Gastroesophageal sphincter (tissue), 4 donors: Measurements from ENCODE around the gene MAPK1. TPM values are rescaled to one million over a fixed set of nuclear protein-coding genes. Genes with fewer than 3 reads are reported as not detected.

Experiments used
- ATAC-seq: fragments of 150-250 bp; one replicate; pipeline ENCODE4 v1.9.1; 2016; ENCODE audit warnings: mild to moderate bottlenecking, moderate library complexity
- H3K27ac ChIP-seq, 4 donors: fragments of 200-600 bp; sonication (generic) in 3 of 4; 1 replicate in 3 of 4; 2 replicates in 1 of 4; pipeline ENCODE4 v1.5.1; 2016 to 2019
- H3K27me3 ChIP-seq: fragments of 200-600 bp; sonication (generic); one replicate; pipeline ENCODE4 v1.5.1; 2019
- H3K36me3 ChIP-seq, 2 donors: fragments of 200-600 bp; sonication (generic); one replicate each; pipeline ENCODE4 v1.5.1; 2019; ENCODE audit warnings: control low read depth in 1 of 2
- H3K4me1 ChIP-seq, 3 donors: fragments of 200-600 bp; sonication (generic); 1 replicate in 2 of 3; 2 replicates in 1 of 3; pipeline ENCODE4 v1.5.1; 2016 to 2019; ENCODE audit warnings: control low read depth in 2 of 3
- H3K4me3 ChIP-seq, 2 donors: fragments of 200-600 bp; sonication (generic); one replicate each; pipeline ENCODE4 v1.5.1; 2019; ENCODE audit warnings: mild to moderate bottlenecking in 1 of 2, moderate library complexity in 1 of 2
- H3K9me3 ChIP-seq, 3 donors: fragments of 200-600 bp; sonication (generic); one replicate each; pipeline ENCODE4 v1.5.1; 2017 to 2019; ENCODE audit warnings: control low read depth in 2 of 3
- EP300 ChIP-seq: sonication (generic); formaldehyde crosslinking; IDR thresholded peaks from one replicate; pipeline ENCODE4 v1.6.1; 2017; ENCODE audit warnings: antibody characterized with exemption, mild to moderate bottlenecking
- POLR2A ChIP-seq, 2 donors: fragments of 450-650 bp; IDR thresholded peaks; one replicate each; pipeline ENCODE4 v1.6.1; 2017; ENCODE audit warnings: antibody characterized with exemption in 2 of 2, mild to moderate bottlenecking in 2 of 2, moderate library complexity in 1 of 2
- POLR2AphosphoS5 ChIP-seq: sonication (generic); formaldehyde crosslinking; IDR thresholded peaks from one replicate; pipeline ENCODE4 v1.6.1; 2017; ENCODE audit warnings: antibody characterized with exemption
- WGBS, 2 donors: methylation state at CpG; one replicate each; pipeline ENCODE4 v1.1.5; 2018; ENCODE audit warnings: low coverage in 1 of 2; 5-methylcytosine and 5-hydroxymethylcytosine counted together
- small RNA-seq, 4 donors: library from RNA; depleted of rRNA; stranded (forward); fragments of <200 nt; gene quantifications; one replicate each; pipeline ENCODE3, GENCODE V24; 2016
- total RNA-seq, 4 donors: library from RNA; depleted of rRNA; stranded (reverse); fragments of >200 nt; gene quantifications; one replicate each; pipeline ENCODE4 v1.1.0, GENCODE V29; 2016
- TF ChIP-seq, protein P1 (sequence below), 4 experiments: fragments of 200-600 bp in 2 of 4; fragments of 450-650 bp in 2 of 4; sonication (generic) in 1 of 4; IDR thresholded peaks; one replicate each; pipeline ENCODE4 v1.5.1; 2017 to 2019; ENCODE audit warnings: antibody characterized with exemption in 4 of 4, mild to moderate bottlenecking in 2 of 4, moderate library complexity in 2 of 4

Gene MAPK1
- total RNA-seq, 4 donors from 2014 or later = 40.3 to 70.8 (median 57.4) TPM

- H3K4me3 ChIP-seq = no peak overlapping the region
- no peaks in the 10 kb centered on the region for H3K9me3 ChIP-seq
- WGBS, 2 donors = 58 to 61% methylated on average over 3 to 7 of the region's 8 CpGs
- TF ChIP-seq EP300 = no peak
- TF ChIP-seq, protein P1, sequence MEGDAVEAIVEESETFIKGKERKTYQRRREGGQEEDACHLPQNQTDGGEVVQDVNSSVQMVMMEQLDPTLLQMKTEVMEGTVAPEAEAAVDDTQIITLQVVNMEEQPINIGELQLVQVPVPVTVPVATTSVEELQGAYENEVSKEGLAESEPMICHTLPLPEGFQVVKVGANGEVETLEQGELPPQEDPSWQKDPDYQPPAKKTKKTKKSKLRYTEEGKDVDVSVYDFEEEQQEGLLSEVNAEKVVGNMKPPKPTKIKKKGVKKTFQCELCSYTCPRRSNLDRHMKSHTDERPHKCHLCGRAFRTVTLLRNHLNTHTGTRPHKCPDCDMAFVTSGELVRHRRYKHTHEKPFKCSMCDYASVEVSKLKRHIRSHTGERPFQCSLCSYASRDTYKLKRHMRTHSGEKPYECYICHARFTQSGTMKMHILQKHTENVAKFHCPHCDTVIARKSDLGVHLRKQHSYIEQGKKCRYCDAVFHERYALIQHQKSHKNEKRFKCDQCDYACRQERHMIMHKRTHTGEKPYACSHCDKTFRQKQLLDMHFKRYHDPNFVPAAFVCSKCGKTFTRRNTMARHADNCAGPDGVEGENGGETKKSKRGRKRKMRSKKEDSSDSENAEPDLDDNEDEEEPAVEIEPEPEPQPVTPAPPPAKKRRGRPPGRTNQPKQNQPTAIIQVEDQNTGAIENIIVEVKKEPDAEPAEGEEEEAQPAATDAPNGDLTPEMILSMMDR (IDR thresholded peaks at IDR 0.05) = no peak
- no peak for TF ChIP-seq POLR2AphosphoS5
- no peak for TF ChIP-seq POLR2A (IDR thresholded peaks at IDR 0.05)
- no peak for ATAC-seq
- no peaks in the 10 kb centered on the region for H3K27me3 ChIP-seq
- H3K4me1 ChIP-seq = peaks cover 0 to 26% (median 7%) of the 10 kb centered on the region in 3 donors
- H3K27ac ChIP-seq = no peak overlapping the region
- peaks cover 0 to 22% of the 10 kb centered on the region in 2 donors for H3K36me3 ChIP-seq
Measured at GRCh38 chr22:21709688-21710087, 157.8 kb downstream of the MAPK1 start.

- H3K27me3 ChIP-seq = no peaks in the 10 kb centered on the region
Measured at GRCh38 chr22:21708960-21709359, 158.5 kb downstream of the MAPK1 start.

DNA sequence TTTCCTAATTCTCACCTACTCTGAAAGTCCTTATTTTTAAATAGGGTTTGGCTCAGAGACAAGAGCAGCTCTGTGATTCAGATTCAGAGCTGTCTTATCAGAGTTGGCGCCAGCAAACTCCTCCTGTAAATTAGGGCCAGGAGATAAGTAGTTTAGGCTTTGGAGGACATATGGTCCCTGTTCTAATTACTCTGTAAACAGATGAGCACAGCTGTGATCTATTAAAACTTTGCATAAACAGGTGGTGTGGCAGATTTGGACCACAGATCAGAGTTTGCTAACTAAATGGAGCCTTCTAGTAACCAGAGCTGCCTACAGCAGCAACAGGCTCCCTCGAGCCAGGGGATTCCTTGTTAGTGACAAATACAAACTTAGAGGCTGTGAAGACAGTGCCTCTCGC lies 159.8 kb downstream of the MAPK1 start:
- no peak for ATAC-seq
- Histone ChIP-seq H3K27me3 (no peaks in the 10 kb centered on the region), H3K27ac (no peak overlapping the region)

More at GRCh38 chr22:21708960-21709359, 158.5 kb downstream of the MAPK1 start:
- TF ChIP-seq POLR2A (IDR thresholded peaks at IDR 0.05) = no peak
- TF ChIP-seq, protein P1 (IDR thresholded peaks at IDR 0.05) = no peak
- TF ChIP-seq POLR2AphosphoS5 = no peak
- no peak for TF ChIP-seq EP300
- WGBS, 2 donors = 80% methylated on average over 1 of the region's 6 CpGs; no CpG with 5 or more reads in 1 of the 2 donors
- H3K36me3 ChIP-seq = peaks cover 0 to 23% of the 10 kb centered on the region in 2 donors
- no peak for ATAC-seq
- no peaks in the 10 kb centered on the region for H3K9me3 ChIP-seq
- H3K4me1 ChIP-seq = peaks cover 0 to 25% (median 7%) of the 10 kb centered on the region in 3 donors
- no peak overlapping the region for H3K27ac ChIP-seq
- H3K4me3 ChIP-seq = no peak overlapping the region

More for the DNA sequence above, 159.8 kb downstream of the MAPK1 start:
- H3K9me3 ChIP-seq = no peaks in the 10 kb centered on the region
- no peak overlapping the region for H3K4me3 ChIP-seq
- H3K36me3 ChIP-seq = peaks cover 0 to 36% of the 10 kb centered on the region in 2 donors
- WGBS, 2 donors = 29 to 71% methylated on average over 2 to 3 of the region's 3 CpGs
- TF ChIP-seq POLR2AphosphoS5 (no peak), POLR2A (IDR thresholded peaks at IDR 0.05) (no peak), EP300 (no peak)
- TF ChIP-seq, protein P1 (IDR thresholded peaks at IDR 0.05) = no peak
- H3K4me1 ChIP-seq = peaks cover 0 to 12% (median 0%) of the 10 kb centered on the region in 3 donors

Small RNAs within 50 kb of the gene (small RNA-seq; reads per million reads assigned to genes)
- gene RN7SL280P (0 reads per million in 4 donors), gene RNA5SP493 (0 reads per million in 4 donors)

Other genes with a start within 250 kb of the MAPK1 start
- 10 to 100 TPM; 13.1 to 23.6 (median 22.1) TPM for gene YDJC, start 237.6 kb downstream of the MAPK1 start, total RNA-seq
- 1 to 10 TPM in 1 of 4 donors, under 1 TPM in 3; 0.16 to 1.3 (median 0.20) TPM for gene CCDC116, start 234.9 kb downstream of the MAPK1 start, total RNA-seq
- 10 to 100 TPM; 20.7 to 44.1 (median 30.5) TPM for gene SDF2L1, start 225.3 kb downstream of the MAPK1 start, total RNA-seq
- gene PPIL2, start 201.6 kb downstream of the MAPK1 start, total RNA-seq = 10 to 100 TPM; 18.6 to 38.0 (median 22.4) TPM
- 10 to 100 TPM; 11.6 to 23.1 (median 15.8) TPM for gene YPEL1, start 131.9 kb downstream of the MAPK1 start, total RNA-seq
- 10 to 100 TPM; 22.9 to 78.0 (median 36.8) TPM for gene PPM1F, start 85.2 kb upstream of the MAPK1 start, total RNA-seq
- gene TOP3B, start 115.1 kb upstream of the MAPK1 start, total RNA-seq = 10 to 100 TPM in 3 of 4 donors, 1 to 10 TPM in 1; 8.9 to 24.9 (median 18.6) TPM